HG03432 (cell line): ENCODE data around the gene HELZ.
"Not testable (repeated sequence)": the region's sequence is repeated elsewhere in the genome, so short reads cannot be mapped to it uniquely, and the experiment has no call there.

Source experiments
- ATAC-seq: cut with Tn5 transposase; IDR thresholded peaks from one replicate; pipeline ENCODE4 v1.9.1; 2021; ENCODE audit warnings: mild to moderate bottlenecking, moderate library complexity; ENCODE audit not compliant: unreplicated experiment

The HELZ gene

DNA sequence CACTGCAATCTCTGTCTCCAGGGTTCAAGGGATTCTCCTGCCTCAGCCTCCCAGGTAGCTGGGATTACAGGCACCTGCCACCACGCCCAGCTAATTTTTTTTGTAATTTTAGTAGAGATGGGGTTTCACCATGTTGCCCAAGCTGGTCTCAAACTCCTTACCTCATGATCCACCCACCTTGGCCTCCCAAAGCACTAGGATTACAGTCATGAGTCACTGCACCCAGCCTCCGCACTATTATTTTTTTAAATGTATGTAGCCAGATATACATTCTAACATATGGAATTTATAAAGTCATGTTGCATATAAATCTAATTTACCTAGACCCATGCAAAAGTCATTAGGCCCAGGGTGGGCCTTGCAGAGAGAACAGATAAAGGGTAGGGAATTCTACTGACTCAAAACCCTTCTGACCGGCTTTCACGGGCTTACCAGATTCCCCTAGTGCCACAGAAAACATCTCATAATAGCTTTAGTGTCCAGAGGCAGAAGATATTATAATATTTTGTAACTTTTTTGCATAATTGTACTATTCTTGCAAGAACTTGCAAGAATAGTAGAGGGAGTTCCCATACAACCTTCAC is 20.5 kb upstream of the HELZ start:
- no peak for ATAC-seq

GRCh38 chr17:67262435-67263117 is 17.6 kb upstream of the HELZ start:
- ATAC-seq: no peak

DNA sequence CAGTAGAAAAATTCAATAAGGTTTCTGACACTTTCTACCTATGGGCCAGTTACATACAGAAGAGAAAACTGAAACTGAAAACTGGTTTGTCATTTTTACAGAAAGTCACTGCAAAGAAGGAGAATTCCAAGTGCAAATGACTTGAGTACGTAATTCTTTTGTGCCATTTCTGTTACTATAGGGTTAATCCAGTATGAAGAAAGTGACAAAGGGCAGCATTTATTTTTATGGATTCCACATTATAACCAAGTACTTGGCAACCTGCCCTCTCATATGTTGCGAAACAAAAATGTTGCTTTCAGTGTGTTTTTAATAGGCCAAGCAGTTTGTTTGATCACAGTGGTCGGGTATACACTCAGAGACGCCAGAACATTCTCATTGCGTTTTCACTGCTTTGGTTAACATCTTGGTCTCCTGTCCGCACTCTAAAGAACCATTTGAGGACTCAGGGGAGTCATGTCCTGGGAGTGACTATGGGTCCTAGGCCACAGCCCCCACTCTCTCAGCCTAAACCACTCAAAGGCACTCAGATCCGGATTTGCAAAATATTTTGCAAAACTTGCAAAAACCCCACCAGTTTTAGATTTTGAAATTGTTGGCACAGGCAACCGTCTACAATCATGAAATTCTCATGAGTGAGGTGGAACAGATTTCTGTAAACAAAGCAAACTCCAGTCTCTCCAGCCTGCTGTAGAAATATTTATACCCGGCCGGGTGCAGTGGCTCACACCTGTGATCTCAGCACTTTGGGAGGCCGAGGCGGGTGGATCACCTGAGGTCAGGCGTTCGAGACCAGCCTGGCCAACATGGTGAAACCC is 15.4 kb upstream of the HELZ start:
- no peak for ATAC-seq

DNA sequence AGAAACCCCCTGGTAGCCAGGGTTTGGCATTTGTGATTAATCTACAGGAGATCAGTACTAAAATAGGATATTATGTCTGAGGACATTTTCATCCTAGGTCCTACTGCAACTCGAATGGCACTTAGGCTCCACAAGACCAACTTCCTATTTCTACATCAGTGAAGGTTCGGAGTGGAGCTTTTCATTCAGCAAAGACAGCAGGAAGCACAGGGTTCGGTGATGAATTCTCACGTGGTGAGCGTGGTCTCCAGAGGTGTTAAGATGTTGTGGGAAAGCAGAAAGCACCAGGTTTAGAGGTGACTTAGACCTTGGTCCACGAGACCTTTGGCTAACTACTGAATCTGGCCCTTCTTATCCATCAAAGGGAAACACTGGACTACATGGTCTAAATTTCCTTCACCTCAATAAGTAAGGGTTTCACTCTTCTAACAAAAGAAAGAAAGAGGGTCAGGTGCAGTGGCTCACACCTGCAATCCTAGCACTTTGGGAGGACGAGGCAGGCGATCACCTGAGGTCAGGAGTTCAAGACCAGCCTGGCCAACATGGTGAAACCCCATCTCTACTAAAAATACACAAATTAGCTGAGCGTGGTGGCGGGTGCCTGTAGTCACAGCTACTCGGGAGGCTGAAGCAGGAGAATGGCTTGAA is 13.9 kb upstream of the HELZ start:
- no peak for ATAC-seq

GRCh38 chr17:67256075-67256732 is 11.2 kb upstream of the HELZ start:
- no peak for ATAC-seq

GRCh38 chr17:67253384-67253783 is 8.4 kb upstream of the HELZ start:
- no peak for ATAC-seq

- not testable (repeated sequence) for ATAC-seq
These were observed 6.6 kb upstream of the HELZ start for GRCh38 chr17:67251586-67251985.

GRCh38 chr17:67248291-67248690 is 3.3 kb upstream of the HELZ start:
- ATAC-seq: no peak

DNA sequence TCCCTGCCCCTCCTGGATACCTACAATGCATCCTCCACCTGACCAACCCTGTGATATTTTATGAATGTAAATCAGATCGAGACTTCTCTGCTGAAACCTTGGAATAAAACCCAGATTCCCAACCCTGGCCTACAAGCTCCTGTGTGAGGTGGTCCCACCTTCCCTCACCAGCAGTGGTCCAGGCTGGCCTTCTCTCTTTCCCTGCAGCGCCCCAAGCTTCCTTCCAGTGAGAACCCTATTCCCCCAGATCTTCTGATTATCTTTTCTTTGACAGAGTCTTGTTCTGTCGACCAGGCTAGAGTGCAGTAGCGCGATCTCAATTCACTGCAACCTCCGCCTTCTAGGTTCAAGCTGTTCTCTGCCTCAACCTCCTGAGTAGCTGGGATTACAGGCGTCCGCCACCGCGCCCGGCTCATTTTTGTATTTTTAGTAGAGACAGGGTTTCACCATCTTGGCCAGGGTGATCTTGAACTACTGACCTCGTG is 2.5 kb upstream of the HELZ start:
- no peak for ATAC-seq

DNA sequence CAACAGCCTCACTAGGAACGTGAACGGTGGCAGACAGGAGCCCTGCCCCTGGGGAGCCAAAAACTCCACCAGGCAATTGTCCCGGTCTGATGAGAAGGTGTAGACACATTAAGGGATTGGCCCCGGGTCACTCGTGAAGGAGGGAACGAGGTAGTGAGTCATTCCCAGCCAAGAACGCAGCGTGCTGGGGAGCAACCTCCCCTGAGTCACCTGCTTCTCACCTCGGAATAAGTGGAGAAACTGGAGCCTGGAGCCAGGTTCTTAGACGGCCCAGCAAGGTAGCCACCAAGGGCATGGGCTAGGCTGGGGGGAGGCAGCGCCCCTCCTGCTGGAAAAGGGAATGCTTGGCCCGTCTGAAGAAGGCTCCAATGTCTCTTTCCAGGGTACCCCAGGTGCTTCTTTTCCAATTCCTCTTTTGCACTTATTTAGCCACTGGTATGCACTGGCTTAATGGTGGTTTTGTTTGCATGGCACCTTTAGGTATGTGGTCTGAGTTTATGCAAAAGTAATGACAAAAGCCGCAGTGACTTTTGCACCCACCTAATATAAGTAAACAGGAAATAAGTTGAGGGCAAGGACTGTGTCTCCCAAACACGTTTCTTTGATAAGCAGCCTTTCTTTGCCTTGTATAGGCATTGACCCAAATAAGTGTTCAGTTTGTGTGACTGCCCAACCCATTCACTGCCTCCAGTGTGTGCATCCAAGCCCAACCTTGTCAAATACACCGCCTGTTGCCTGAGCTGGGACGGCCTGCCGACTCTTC is 1.8 kb upstream of the HELZ start:
- peak; percentile 54 for ATAC-seq

- ATAC-seq: no peak
These were observed 1.3 kb upstream of the HELZ start for GRCh38 chr17:67246403-67246652.

DNA sequence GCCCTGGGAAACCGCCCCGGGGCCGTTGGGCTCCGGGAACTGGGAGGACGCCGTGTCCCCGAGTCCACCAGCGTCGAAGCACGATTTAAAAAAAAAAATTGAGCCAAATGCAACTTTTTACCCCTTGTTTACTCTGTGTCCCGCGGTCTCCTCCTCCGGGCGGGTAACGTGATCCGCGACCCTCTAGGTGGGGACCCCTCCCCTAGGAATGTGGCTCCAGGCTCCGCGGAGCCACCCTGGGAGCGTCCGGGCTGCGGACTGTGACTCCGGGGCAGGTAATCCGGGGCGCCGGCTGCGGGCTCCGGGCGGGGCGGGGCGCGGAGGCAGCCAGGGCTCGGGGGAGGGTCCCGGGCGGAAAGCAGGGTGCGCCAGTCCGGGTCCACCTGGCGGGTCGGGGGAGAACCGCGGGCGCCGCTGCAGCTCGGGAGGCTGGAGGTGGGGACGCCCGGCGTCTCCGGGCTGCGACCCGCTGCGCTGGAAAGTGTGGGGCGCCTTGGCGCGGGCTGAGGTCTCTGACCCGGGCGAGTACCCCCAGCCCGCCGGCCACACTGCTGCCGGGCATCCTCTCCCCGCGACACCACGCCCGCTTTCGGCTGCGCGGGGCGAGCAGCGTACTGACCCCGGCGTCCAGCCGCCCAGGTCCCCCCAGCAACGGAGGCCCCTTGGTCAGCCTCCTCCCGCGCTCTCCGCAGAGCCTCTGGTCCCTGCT is 852 bp upstream of the HELZ start:
- ATAC-seq: no peak

GRCh38 chr17:67244431-67245072 is 444 bp downstream of the HELZ start:
- peak; percentile 27 for ATAC-seq

DNA sequence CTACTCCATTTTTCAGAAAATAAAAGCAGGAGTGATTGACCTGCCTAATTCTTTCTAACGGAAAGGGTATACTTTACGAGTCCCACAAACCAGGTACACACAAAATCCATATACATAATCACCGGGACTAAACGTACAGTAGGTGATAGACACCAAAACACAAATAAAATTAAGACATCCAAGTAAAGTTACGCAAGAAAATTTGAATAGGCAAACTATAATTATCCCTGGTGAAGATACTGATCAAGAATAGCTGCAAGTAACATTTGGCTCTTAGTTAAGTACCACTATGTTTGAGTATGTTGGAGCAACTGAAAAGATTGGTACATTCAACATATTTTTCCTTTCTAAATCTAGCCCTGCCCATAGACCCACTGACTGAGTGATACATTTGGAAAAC is 1.7 kb downstream of the HELZ start:
- no peak for ATAC-seq

GRCh38 chr17:67241719-67242341 is 3.2 kb downstream of the HELZ start:
- no peak for ATAC-seq

DNA sequence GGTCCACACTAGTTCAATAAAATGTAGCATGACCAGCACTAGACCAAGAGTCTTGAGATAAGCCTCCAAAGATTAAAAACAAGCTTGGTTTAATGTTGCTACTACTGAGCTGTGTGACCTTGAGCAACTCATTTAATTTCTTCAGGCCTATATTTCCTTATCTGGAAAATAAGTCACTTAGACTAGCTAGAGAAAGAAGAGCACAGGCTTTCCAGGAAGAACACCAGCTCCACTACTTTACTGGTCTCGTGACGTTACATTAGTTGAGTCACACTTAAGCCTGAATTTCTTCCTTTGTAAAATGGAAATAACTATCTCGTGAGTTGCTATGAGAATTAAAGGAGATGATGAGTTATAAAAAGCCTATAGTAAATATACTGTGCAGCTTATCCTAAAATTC is 5.4 kb downstream of the HELZ start:
- no peak for ATAC-seq

DNA sequence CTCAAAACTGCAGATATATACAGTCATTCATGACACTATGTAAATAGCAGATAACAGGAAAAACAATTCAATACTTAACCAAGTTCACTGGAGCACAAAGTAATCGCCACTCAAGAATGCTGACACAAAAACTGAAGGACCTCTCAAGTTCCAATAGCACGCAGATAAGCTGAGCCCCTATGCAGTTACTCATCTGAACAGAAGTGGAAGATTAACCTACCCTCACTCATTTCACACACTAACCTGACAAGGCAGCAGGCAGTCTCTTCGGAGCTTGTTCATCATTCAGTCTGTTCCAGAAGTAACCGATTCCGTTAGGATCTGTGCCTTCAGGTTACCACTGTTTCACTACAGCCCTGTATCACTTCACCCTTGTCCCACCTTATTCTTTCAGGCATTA is 6.0 kb downstream of the HELZ start:
- no peak for ATAC-seq

- ATAC-seq: no peak
These were observed 12.6 kb downstream of the HELZ start for GRCh38 chr17:67232441-67232840.
